Mammary epithelial cell (primary cell): ENCODE results near the gene GARNL3.

ENCODE experiments used
- EZH2 ChIP-seq: IDR thresholded peaks from 2 replicates; pipeline ENCODE4 v1.6.1; 2012; ENCODE audit warnings: low read length, inconsistent platforms, borderline replicate concordance
- TF ChIP-seq, protein P1 (sequence below), 2 donors: IDR thresholded peaks in 1 of 2; conservative IDR thresholded peaks in 1 of 2; 2 replicates each; pipeline ENCODE4 v1.5.1; 2011 to 2012; ENCODE audit warnings: inconsistent platforms in 2 of 2, low read length in 2 of 2, mild to moderate bottlenecking in 2 of 2, control low read depth in 1 of 2, low read depth in 1 of 2; ENCODE audit not compliant: insufficient read depth in 1 of 2; ENCODE audit errors: extremely low read depth in 1 of 2

DNA sequence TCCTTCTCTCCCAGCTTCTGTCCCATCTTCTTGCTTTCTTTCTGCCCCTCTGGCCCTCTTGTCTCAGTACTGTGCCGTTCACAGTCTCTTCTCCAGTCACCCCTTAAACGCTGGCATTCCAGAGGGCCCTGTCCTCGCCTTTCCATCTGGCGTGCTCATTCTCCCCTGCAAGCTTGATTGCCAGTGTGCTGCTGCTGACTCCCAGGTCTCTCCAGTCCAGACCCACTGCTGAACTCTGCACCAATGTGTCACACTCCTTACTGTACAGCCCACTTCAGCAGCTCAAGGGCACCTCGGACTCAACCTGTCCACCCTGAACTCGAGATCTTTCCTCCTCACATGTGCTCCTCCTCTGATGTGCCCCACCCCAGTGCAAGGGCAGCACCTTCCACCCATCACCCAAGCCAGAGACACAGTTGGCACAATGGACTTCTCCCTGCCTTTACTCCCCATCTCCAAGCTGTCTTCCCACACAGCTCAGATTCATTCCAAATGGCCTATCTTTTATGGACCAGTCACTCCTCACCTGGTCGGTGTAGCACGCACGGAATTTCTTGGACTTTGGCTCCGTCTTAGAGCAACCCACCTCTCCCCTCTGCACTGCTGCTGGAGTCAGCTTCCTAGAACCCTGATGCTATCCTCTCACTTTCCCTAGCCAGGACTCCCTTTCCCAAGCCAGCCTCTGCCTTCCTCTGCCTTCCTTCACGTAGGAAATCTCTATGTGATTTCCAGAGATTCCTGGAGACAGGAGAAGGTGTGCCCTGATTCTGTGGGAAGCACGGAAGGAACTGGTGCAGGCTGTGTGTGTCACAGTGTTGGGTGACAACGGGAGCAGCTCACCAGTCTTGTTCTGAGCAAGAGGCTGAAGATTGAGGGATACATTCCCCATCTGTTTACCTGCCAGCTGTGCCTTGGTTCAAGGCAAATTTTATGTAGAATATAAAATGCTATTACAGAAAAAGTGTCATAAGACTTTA lies 106.4 kb downstream of the GARNL3 start:
- TF ChIP-seq, protein P1, sequence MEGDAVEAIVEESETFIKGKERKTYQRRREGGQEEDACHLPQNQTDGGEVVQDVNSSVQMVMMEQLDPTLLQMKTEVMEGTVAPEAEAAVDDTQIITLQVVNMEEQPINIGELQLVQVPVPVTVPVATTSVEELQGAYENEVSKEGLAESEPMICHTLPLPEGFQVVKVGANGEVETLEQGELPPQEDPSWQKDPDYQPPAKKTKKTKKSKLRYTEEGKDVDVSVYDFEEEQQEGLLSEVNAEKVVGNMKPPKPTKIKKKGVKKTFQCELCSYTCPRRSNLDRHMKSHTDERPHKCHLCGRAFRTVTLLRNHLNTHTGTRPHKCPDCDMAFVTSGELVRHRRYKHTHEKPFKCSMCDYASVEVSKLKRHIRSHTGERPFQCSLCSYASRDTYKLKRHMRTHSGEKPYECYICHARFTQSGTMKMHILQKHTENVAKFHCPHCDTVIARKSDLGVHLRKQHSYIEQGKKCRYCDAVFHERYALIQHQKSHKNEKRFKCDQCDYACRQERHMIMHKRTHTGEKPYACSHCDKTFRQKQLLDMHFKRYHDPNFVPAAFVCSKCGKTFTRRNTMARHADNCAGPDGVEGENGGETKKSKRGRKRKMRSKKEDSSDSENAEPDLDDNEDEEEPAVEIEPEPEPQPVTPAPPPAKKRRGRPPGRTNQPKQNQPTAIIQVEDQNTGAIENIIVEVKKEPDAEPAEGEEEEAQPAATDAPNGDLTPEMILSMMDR (conservative IDR thresholded peaks at IDR 0.05 in 1 of 2, IDR thresholded peaks at IDR 0.05 in 1 of 2; ENCODE audit: extremely low read depth in 1 of 2, insufficient read depth in 1 of 2, low read depth in 1 of 2, low read length in 2 of 2) = no peak
- TF ChIP-seq EZH2 = no peak
